Stimulated activated naive CD4-positive, alpha-beta T cell (primary cell): ENCODE results near the gene KIF3B.
A peak's percentile ranks its signal among the peaks of the same experiment; 100 is the strongest.
"Not testable (repeated sequence)": the region's sequence is repeated elsewhere in the genome, so short reads cannot be mapped to it uniquely, and the experiment has no call there.

Experiments
- DNase-seq, 6 experiments: peaks; one replicate each; lab custom pipeline; 2025; lab: John Stamatoyannopoulos, UW

KIF3B gene

GRCh38 chr20:32296412-32296811, 19.0 kb downstream of the KIF3B start:
- no peak for DNase-seq

- DNase-seq = no peak
Measured at GRCh38 chr20:32296819-32297420, 19.5 kb downstream of the KIF3B start.

- DNase-seq = no peak
Measured at GRCh38 chr20:32297439-32297838, 20.0 kb downstream of the KIF3B start.

- DNase-seq = no peak
Measured at GRCh38 chr20:32300647-32301046, 23.2 kb downstream of the KIF3B start.

- no peak for DNase-seq
Measured at GRCh38 chr20:32301719-32302506, 24.5 kb downstream of the KIF3B start.

GRCh38 chr20:32302507-32302872, 25.0 kb downstream of the KIF3B start:
- DNase-seq = no peak

- no peak for DNase-seq
Measured at GRCh38 chr20:32304131-32304746, 26.8 kb downstream of the KIF3B start.

- no peak for DNase-seq
Measured at GRCh38 chr20:32312718-32313424, 35.4 kb downstream of the KIF3B start.

GRCh38 chr20:32314768-32315167, 37.3 kb downstream of the KIF3B start:
- no peak for DNase-seq

GRCh38 chr20:32315399-32315798, 37.9 kb downstream of the KIF3B start:
- DNase-seq = no peak

- no peak for DNase-seq
Measured at GRCh38 chr20:32315891-32316290, 38.4 kb downstream of the KIF3B start.

- no peak for DNase-seq
Measured at GRCh38 chr20:32316667-32317066, 39.2 kb downstream of the KIF3B start.

- no peak for DNase-seq
Measured at GRCh38 chr20:32319100-32319499, 41.6 kb downstream of the KIF3B start.

- no peak for DNase-seq
Measured at GRCh38 chr20:32320305-32320704, 42.9 kb downstream of the KIF3B start.

- no peak for DNase-seq
Measured at GRCh38 chr20:32321390-32321789, 43.9 kb downstream of the KIF3B start.

- not testable (repeated sequence) for DNase-seq
Measured at GRCh38 chr20:32322260-32322659, 44.8 kb downstream of the KIF3B start.

GRCh38 chr20:32323761-32324160, 46.3 kb downstream of the KIF3B start:
- peak in 1 of 6 experiments; percentile 8 for DNase-seq

GRCh38 chr20:32325706-32326503, 48.5 kb downstream of the KIF3B start:
- no peak for DNase-seq

GRCh38 chr20:32326504-32326845, 49.0 kb downstream of the KIF3B start:
- DNase-seq = no peak

GRCh38 chr20:32327087-32327681, 49.7 kb downstream of the KIF3B start:
- no peak for DNase-seq

- DNase-seq = no peak
Measured at GRCh38 chr20:32329817-32330554, 52.5 kb downstream of the KIF3B start.
